ENCODE measurements around the gene AJM1. TPM values are rescaled to one million over a fixed set of nuclear protein-coding genes. Genes with fewer than 3 reads are reported as not detected.
"Not testable (repeated sequence)": the region's sequence is repeated elsewhere in the genome, so short reads cannot be mapped to it uniquely, and the experiment has no call there.

The AJM1 gene
- total RNA-seq = 1 to 10 TPM in 1 of 4 donors, under 1 TPM in 3; 0.33 to 3.0 (median 0.48) TPM

DNA sequence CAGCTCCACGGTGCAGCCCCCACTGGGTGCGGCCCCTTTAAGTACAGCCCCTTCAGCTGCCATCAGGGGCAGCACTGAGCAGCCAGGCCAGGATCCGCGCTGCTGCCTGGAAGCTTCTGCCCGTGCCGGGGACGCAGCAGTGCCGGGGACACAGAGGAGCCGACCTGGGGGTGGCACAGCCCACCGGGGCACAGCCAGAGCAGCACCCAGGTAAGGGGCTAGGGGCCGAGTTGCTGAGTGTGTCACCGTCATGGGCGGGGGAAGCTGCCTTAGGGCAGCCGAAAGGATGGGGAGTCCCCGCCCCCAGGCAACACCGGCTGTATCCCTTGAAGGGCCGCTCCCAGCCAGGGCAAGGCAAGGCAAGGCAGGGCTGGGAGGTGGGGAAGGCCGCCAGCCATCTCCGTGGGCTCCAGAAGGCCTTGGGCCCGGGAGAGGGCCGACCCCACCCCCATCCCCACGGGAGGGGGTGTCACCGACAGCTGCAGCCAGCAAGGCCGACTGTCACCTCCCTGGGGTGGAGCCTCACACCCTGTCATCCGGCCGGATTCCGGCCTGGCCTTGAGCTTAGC is at the start of gene AJM1:
TSS of gene AJM1 (plus strand) at position 99 of the 569 bp plus-strand sequence. CDS start 1,937 bp downstream, outside the sequence.
- TF ChIP-seq CTCF (IDR thresholded peaks at IDR 0.05; ENCODE audit: low read depth) = not testable (repeated sequence)

DNA sequence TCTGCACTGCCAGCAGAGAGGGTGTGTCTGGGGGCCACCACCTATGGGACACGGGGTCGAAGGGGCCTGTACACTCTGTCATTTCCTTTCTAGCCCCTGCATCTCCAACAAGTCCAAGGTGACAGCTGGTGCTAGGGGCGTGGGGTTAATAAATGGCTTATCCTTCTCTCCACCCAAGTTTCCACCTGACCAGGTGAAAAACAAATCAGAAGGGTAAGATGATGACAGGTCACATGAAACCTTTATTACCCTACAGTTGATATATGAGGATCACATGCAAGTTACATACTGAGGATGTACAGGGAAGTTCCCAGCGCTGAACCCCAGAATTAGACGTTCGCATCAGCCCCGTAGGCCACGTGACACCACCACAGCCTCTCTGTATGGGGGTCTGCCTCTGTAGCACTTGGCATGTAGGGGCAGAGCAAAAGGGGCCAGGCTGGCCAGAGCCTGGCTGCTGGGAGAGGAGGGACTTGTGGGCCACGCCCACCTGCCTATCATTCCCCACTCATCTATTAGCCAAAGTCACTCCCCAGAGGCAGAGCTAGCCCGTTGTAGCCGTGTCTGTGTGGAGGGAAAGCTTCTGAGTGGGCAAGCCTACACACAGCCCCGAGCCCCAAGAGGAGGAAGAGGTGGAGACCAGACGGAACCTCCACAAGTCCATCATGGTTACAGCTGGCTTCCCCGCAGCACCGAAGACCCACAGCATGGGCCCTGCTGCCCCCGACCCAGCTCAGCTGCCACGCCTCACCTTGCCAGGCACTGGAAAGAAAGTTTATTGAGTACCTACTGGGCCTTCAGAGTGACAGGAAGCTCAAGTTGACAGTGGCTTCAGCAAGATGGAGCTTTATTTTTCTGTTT is 49.0 kb upstream of the AJM1 start:
- TF ChIP-seq CTCF (IDR thresholded peaks at IDR 0.05; ENCODE audit: low read depth) = no peak

- no peak for TF ChIP-seq CTCF (IDR thresholded peaks at IDR 0.05; ENCODE audit: low read depth)
Observed at GRCh38 chr9:136794281-136794999, 47.8 kb upstream of the AJM1 start.

- TF ChIP-seq CTCF (IDR thresholded peaks at IDR 0.05; ENCODE audit: low read depth) = no peak
Observed at GRCh38 chr9:136795000-136795348, 47.3 kb upstream of the AJM1 start.

DNA sequence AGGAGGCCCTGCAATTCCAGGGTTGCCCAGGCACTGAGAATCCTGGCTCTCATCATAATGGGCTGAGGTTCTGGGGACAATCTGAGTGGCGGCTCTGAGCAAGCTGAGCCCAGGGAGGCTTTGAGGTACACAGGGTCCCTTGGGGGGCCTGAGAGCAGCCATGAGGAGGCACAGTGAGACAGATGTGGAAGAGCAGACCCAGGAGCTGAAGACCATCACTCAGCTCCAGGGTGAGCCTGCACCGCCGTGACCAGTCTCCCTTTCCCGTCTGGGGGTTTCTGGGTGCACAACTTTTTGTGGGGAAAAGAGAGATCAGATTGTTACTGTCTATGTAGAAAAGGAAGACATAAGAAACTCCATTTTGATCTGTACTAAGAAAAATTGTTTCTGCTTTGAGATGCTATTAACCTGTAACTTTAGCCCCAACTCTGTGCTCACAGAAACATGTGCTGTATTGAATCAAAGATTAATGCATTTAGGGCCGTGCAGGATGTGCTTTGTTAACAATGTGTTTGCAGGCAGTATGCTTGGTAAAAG is 46.0 kb upstream of the AJM1 start, which contains the start of gene CCDC183:
TSS of gene CCDC183 (plus strand) at position 101 of the 537 bp plus-strand sequence. CDS start at position 161, 60 bp downstream.
- no peak for TF ChIP-seq CTCF (IDR thresholded peaks at IDR 0.05; ENCODE audit: low read depth)

GRCh38 chr9:136798708-136799078 is 43.6 kb upstream of the AJM1 start:
- TF ChIP-seq CTCF (IDR thresholded peaks at IDR 0.05; ENCODE audit: low read depth) = no peak
